RPMI8226 (cell line): ENCODE results near the gene BTAF1.

Experiments used
- DNase-seq: peaks from one replicate; pipeline ENCODE4 v3.0.0-alpha.2; 2015

BTAF1 gene

DNA sequence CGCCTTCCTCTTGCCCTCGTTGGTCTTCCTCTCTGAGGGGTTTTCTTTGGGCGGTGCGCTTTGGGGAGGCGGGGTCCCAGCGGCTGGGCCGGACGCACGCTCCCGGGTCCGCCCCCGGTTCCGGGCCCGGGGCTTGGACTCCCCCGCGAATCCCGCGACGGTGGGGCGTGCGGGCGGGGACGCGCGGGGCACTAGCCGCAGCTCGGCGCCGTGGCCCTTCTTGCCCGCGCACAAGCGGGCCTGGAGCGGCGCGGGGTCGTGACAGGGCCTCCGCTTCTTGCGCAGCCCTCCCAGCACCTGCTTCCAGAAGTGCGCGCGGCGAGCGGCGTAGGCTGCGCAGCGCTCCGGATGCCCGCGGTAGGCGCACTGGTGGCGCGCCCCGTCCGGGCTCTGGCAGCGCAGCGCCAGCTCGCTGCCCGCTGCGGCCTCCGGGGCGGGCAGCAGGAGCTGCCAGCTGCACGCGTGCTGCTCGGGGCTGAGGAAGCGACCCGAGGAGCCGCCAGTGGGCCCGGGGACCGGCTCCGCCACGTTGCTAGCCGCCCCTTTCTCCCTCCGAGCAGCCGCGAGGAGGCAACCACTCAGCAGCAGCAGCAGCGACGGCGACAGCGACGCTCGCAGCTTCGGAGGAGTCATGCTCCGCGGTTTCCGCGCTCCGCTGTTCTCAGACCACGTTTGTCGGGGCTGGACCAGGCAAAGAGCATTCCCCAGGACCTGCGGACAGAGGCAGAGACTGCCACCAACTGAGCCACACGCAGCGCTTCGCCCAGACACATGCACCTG, 15.0 kb upstream of the BTAF1 start:
- DNase-seq, result peak; percentile 88

GRCh38 chr10:91909117-91909677, 14.4 kb upstream of the BTAF1 start, which contains the start of gene FGFBP3:
FGFBP3 (minus strand) TSS chr10:91909486; CDS start chr10:91908969, 517 bp downstream.
- peak; percentile 41 for DNase-seq

DNA sequence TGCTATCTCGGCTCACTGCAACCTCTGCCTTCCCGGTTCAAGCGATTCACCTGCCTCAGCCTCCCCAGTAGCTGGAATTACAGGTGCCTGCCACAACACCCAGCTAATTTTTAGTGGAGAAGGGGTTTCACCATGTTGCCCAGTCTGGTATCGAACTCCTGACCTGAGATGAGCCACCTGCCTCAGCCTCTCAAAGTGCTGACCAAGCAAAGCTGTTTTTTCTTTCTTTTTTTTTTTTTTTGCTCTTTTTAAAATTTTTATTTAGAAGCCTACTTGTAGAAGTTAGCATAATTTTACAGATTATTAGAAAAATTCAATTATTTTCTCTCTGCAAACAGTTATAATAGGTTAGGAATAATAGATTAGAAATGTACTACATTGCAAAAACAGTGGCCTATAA, 13.1 kb upstream of the BTAF1 start:
- no peak for DNase-seq

DNA sequence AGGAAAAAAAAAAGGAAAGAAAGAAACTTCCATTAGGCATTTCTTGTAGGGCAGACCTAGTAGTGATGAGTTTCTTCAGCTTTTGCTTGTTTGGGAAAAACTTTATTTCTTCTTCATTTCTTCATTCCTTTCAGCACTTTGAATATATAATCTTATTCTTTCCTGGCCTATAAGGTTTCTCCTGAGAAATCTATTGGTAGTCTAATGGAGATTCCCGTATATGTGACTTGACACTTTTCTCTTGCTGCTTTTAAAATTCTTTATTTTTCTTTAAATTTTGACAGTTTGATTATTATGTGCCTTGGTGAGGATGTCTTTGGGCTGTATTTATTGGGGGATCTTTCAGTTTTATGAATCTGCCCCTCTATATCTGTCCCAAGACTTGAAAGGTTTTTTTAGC, 3.9 kb upstream of the BTAF1 start:
- no peak for DNase-seq

- DNase-seq, result no peak
These were observed 847 bp downstream of the BTAF1 start for GRCh38 chr10:91924212-91925021.

GRCh38 chr10:91925022-91925320, 1.4 kb downstream of the BTAF1 start:
- no peak for DNase-seq

DNA sequence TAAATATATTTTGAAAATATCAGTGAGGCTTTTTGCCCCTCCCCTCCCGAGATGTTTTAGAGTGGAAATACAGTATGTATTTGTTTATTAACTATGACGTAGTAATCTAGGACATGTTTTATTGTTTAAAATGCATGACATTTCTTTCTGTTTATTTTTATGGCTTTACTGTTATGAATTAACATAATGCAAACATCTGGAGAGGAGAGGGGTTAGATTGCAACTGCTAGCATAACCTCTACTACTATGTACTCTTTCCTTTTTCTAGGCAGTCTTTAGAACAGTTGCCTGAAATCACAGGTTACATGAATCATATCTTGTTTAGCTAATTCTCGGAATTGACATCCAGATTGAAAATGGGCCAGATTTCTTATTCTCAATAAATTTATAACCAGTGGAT, 7.4 kb downstream of the BTAF1 start:
- no peak for DNase-seq

DNA sequence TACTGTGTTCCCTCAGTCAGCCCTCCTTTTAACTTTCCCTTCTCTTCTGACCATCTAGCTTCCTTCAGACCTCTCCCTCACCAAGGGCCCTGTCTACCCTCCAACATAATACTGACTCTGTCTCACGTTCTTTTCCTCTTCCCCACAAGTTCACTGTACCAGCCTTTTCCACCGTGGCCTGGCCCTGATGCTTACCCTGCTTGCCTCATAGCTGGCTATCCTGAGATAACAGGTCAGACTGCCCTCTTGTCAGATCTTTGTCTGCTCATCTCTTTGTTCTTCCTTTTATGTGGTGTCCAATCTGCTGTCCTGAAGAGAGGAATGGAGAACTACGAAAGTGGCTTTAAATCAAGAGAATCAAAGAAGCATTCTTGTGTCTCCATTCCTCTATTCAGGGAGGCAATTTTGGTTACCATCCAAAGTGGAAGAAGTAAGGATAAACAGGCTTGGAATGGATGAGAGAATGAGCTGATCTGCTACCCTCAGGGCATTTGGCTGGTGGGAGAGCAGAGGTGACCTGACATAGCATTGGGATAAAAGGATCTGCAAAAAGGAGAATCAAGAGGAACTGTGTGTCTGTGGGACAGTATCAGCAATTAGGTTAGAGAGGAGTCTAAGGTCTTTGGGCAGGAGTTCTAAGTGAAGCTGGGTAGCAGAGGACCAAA, 8.1 kb downstream of the BTAF1 start:
- DNase-seq, result no peak

GRCh38 chr10:91932737-91933136, 9.2 kb downstream of the BTAF1 start:
- no peak for DNase-seq

DNA sequence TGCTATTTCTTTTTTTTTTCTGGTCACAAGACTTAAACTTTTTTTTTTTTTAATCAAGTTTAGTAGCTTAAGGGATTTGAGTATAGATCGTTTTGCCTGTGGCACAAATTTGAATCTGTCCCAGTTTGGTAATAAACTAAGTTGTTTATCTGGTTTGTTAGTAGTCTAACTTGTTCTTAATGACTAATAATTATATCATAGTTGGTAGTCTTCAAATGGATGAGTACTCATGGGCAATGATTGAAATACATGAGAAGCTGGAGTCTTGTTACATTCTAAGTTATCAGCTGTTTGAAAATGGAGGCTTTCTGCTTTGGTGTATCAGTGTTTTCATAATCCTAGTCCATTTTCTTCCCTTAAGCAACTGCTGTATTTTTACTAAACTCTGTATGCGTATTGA, 12.3 kb downstream of the BTAF1 start:
- no peak for DNase-seq

DNA sequence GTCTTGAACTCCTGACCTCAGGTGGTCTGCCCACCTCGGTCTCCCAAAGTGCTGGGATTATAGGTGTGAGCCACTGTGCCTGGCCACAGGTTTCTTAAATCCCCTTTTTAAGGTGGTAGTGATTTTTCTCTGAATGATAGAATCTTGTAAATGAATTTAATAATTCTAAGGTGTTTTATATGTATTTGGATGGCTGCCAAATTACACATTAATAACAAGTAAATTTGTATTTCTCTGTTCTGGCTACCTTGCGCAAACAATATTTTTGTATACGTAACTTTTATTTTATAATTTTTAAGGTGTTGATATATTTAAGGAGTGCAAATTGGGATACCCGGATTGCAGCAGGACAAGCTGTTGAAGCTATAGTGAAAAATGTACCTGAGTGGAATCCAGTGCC, 16.1 kb downstream of the BTAF1 start:
- no peak for DNase-seq

DNA sequence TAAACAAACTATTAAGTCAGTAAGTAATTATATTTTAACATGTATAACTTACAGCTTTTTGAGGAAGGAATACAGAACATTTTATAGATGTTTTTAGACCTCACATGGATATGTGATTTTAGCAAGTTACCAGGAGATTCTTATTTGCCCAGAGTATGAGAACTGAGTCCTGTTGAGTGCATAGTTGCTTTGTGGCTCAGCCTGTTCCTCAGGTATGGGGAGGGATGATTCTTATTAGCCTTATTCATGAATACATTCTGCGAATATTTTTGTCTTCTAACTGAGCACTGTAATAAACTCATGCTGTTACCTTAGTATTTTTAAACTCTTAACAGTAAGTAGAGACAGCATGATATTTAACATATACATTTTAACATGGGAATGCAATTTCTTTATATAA, 17.9 kb downstream of the BTAF1 start:
- no peak for DNase-seq

DNA sequence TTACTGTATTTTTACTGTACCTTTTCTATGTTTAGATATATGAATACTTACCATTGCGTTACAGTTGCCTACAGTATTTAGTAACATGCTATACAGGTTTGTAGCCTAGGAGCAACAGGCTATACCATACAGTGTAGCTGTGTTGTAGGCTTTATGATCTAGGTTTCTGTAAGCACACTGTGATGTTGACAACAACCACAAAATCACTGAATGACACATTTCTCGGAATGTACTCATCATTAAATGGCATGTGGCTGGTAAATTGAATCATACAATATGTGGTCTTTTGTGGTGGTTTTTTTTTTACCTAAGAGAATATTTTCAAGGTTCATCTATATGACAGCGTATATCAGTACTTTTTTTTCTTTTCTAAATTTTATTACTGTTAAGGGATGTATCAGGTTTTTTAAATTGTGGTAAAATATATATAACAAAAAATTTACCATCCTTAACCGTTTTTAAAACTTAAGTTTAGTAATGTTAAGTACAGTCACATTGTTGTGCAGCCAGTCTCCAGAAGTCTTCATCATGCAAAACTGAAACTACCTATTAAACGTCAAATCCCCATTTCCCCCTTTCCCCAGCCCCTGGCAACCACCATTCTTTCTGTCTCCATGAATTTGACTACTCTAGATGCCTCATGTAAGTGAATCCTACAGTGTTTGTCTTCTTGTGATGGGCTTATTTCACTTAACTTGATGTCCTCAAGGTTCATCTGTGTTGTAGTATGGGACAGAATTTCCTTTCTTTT, 21.5 kb downstream of the BTAF1 start:
- DNase-seq, result no peak

GRCh38 chr10:91953600-91954160, 30.1 kb downstream of the BTAF1 start:
- DNase-seq, result no peak

GRCh38 chr10:91955114-91955513, 31.5 kb downstream of the BTAF1 start:
- DNase-seq, result no peak

DNA sequence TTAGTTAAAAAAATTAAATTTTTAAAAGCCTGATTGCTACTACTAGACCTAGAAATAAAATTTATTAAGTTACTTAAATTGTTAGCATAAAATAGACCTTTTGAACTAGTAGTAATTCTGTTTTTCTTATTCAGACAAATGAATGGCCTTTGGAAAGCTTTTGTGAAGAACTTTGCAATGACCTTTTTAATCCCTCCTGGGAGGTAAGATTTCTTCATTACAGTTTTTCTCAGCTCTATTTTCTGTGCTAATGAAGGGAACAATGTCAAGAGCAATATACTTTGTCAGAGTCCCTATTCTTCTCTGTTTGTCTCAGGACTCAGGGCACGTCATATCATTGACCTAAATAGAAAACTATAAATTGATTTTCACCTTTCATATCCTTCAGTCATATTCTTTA, 33.5 kb downstream of the BTAF1 start:
- DNase-seq, result no peak

DNA sequence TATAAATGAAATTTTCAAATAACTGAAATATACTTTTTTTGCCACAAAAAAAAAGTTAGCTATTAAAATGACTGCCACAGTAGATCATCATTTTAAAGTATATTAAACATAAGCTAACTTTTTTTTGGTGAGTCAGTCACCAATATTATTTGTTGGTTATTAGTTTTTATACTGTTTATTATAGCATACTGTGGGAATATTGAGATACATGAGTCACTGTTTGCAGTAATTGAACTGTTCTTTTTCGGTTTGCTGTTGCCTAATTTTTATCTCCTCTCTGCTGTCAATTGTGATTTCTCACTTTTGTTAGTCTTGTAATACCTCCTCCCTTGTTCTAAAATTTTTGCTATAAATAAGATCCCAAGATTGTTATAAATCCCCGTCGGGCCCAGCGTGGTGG, 45.7 kb downstream of the BTAF1 start:
- DNase-seq, result no peak

- DNase-seq, result no peak
These were observed 51.4 kb downstream of the BTAF1 start for GRCh38 chr10:91974960-91975359.

GRCh38 chr10:91975438-91975837, 51.9 kb downstream of the BTAF1 start:
- DNase-seq, result no peak

DNA sequence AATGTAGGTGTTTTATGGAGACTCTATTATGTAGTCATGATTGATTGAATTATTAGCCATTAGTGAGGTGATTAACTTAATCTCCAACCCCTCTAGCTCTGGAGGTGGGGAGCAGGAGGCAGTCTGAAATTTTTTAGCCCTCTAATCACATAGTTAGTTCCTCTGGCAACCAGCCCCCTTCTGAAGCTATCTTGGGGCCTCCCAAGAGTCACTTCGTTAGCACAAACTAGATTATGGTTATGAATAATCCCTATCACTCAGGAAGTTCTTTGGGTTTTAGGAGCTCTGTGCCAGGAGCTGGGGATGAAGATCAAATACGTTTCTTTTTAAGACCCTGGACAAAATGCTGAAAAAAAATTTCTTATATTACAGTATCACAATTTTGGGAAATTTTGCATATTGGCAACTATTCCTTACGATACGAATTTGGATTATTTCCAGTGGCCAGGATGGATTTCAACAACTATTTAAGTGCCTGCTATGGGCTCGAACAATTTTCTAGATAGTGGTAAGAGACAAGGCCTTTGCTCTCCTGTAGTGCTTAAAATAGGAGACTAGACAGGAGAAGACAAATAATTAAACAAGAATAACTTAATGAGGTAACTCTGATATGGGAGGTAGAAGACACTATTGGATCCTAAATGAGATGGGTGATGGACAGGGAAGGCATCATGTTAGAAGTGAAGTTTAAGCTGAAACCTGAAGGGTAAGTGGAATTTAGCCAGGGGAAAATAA, 52.9 kb downstream of the BTAF1 start:
- no peak for DNase-seq

GRCh38 chr10:91977491-91977890, 53.9 kb downstream of the BTAF1 start:
- DNase-seq, result no peak

DNA sequence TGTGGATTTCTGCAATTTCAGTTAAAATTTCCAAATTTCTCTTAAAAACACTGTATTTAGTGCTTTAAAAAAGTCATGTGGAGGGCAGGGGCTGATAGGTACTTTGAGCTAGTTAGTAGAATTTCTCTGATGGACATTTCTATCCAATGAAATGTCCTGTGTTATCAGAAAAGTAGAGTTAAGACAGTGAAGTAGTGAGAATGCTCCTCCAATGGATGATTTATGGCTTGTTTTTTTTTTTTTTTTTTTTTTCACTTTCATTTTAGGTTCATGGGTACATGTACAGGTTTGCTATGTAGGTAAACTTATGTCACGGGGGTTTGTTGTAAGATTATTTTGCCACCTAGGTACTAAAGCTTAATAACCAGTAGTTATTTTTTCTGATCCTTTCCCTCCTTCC, 55.0 kb downstream of the BTAF1 start:
- no peak for DNase-seq
